ENCODE data around the gene GSG1L.

GSG1L gene

GRCh38 chr16:28064706-28065249, 1.3 kb upstream of the GSG1L start:
- no peak for DNase-seq

- DNase-seq: no peak
These were observed 636 bp upstream of the GSG1L start for GRCh38 chr16:28064150-28064549.

GRCh38 chr16:28062847-28063521, 530 bp downstream of the GSG1L start:
- DNase-seq: peak; percentile 56

GRCh38 chr16:28062261-28062846, 1.2 kb downstream of the GSG1L start:
- no peak for DNase-seq

GRCh38 chr16:28061352-28062101, 2.0 kb downstream of the GSG1L start:
- no peak for DNase-seq

- no peak for DNase-seq
These were observed 3.5 kb downstream of the GSG1L start for GRCh38 chr16:28059841-28060575.

- DNase-seq: no peak
These were observed 4.5 kb downstream of the GSG1L start for GRCh38 chr16:28058839-28059589.

GRCh38 chr16:28057949-28058348, 5.6 kb downstream of the GSG1L start:
- DNase-seq: no peak

- no peak for DNase-seq
These were observed 10.1 kb downstream of the GSG1L start for GRCh38 chr16:28053461-28053860.

- no peak for DNase-seq
These were observed 11.0 kb downstream of the GSG1L start for GRCh38 chr16:28052274-28053128.

- DNase-seq: no peak
These were observed 12.0 kb downstream of the GSG1L start for GRCh38 chr16:28051486-28051885.

GRCh38 chr16:28042811-28043210, 20.7 kb downstream of the GSG1L start:
- DNase-seq: no peak

- DNase-seq: no peak
These were observed 21.9 kb downstream of the GSG1L start for GRCh38 chr16:28041615-28042014.

GRCh38 chr16:28040039-28040438, 23.5 kb downstream of the GSG1L start:
- DNase-seq: no peak

- no peak for DNase-seq
These were observed 24.0 kb downstream of the GSG1L start for GRCh38 chr16:28039493-28039892.

GRCh38 chr16:28038409-28038808, 25.1 kb downstream of the GSG1L start:
- DNase-seq: no peak

- no peak for DNase-seq
These were observed 27.6 kb downstream of the GSG1L start for GRCh38 chr16:28035866-28036393.

- no peak for DNase-seq
These were observed 29.6 kb downstream of the GSG1L start for GRCh38 chr16:28033870-28034269.

- no peak for DNase-seq
These were observed 34.0 kb downstream of the GSG1L start for GRCh38 chr16:28029387-28030002.

- no peak for DNase-seq
These were observed 36.5 kb downstream of the GSG1L start for GRCh38 chr16:28027055-28027454.

Data from right kidney (tissue), 1 donor.